Endothelial cell of hepatic sinusoid (primary cell): ENCODE results near the gene HP.
"Not testable (repeated sequence)": the region's sequence is repeated elsewhere in the genome, so short reads cannot be mapped to it uniquely, and the experiment has no call there.

Experiments used
- in situ Hi-C: cut with HindIII; loops from 2 replicates; pipeline ENCODE4 v1.10.0; 2017; ENCODE audit warnings: low sequenced_read_pairs

Gene HP

GRCh38 chr16:72042157-72042660 is 12.1 kb upstream of the HP start:
- in situ Hi-C loops: no loop called here

- in situ Hi-C loops: no loop called here
Measured at GRCh38 chr16:72043058-72043457, 11.2 kb upstream of the HP start.

- in situ Hi-C loops: no loop called here
Measured at GRCh38 chr16:72043539-72043938, 10.8 kb upstream of the HP start.

- in situ Hi-C loops: no loop called here
Measured at GRCh38 chr16:72044296-72044695, 10.0 kb upstream of the HP start.

- in situ Hi-C loops: no loop called here
Measured at GRCh38 chr16:72044825-72045359, 9.4 kb upstream of the HP start.

GRCh38 chr16:72049110-72049509 is 5.2 kb upstream of the HP start:
- in situ Hi-C loops: no loop called here

- in situ Hi-C loops: no loop called here
Measured at GRCh38 chr16:72050769-72051464, 3.4 kb upstream of the HP start.

- in situ Hi-C loops: no loop called here
Measured at GRCh38 chr16:72051818-72052217, 2.5 kb upstream of the HP start.

- in situ Hi-C loops: no loop called here
Measured at GRCh38 chr16:72055911-72056310, 1.6 kb downstream of the HP start.

- in situ Hi-C loops: not testable (repeated sequence)
Measured at GRCh38 chr16:72057313-72057712, 3.0 kb downstream of the HP start.

- in situ Hi-C loops: not testable (repeated sequence)
Measured at GRCh38 chr16:72059060-72059459, 4.8 kb downstream of the HP start.

- in situ Hi-C loops: no loop called here
Measured at GRCh38 chr16:72060405-72060804, 6.1 kb downstream of the HP start.

- in situ Hi-C loops: no loop called here
Measured at GRCh38 chr16:72061564-72061963, 7.3 kb downstream of the HP start.

GRCh38 chr16:72064361-72064894 is 10.1 kb downstream of the HP start:
- in situ Hi-C loops: no loop called here

- in situ Hi-C loops: no loop called here
Measured at GRCh38 chr16:72066747-72067146, 12.4 kb downstream of the HP start.

- in situ Hi-C loops: no loop called here
Measured at GRCh38 chr16:72068930-72069329, 14.6 kb downstream of the HP start.

- in situ Hi-C loops: no loop called here
Measured at GRCh38 chr16:72072514-72073342, 18.4 kb downstream of the HP start.

- in situ Hi-C loops: no loop called here
Measured at GRCh38 chr16:72073560-72074230, 19.4 kb downstream of the HP start.

GRCh38 chr16:72075067-72075466 is 20.8 kb downstream of the HP start:
- in situ Hi-C loops: not testable (repeated sequence)

GRCh38 chr16:72076991-72077706 is 22.8 kb downstream of the HP start:
- in situ Hi-C loops: not testable (repeated sequence)
